ENCODE measurements around the gene TAS2R19.

The TAS2R19 gene

DNA sequence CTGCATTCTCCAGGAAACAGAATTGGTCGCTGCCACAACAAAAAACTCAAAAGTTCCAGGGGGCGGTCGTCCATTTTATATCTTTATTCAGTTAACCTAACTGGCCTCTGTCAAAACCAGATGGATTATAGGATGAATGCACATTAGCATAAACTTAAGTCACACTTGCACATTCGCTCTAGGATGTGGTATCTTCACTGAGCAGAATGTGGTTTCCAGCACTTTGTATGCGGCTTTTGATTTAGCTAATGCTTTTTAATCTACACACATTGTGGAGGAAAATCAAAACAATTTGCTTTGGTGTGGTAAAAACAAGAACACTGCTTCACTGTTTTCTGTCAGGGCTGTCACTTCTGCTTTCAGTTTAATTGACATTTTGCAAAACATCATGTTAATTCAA, 40.2 kb downstream of the TAS2R19 start:
- no peaks in the 10 kb centered on the region for H3K27me3 ChIP-seq (replicated peaks; ENCODE audit: control insufficient read depth, insufficient read depth, low read length)
- DNase-seq (ENCODE audit: extremely low read depth, insufficient read length) = peak; percentile 15
- no peak overlapping the region for H3K4me3 ChIP-seq (replicated peaks; ENCODE audit: low read depth, low read length)
- TF ChIP-seq CTCF (IDR thresholded peaks at IDR 0.05; ENCODE audit: insufficient read depth, low read length, poor library complexity, severe bottlenecking) = no peak
- no peaks in the 10 kb centered on the region for H3K36me3 ChIP-seq (ENCODE audit: control insufficient read depth, insufficient read depth, low read length)

DNA sequence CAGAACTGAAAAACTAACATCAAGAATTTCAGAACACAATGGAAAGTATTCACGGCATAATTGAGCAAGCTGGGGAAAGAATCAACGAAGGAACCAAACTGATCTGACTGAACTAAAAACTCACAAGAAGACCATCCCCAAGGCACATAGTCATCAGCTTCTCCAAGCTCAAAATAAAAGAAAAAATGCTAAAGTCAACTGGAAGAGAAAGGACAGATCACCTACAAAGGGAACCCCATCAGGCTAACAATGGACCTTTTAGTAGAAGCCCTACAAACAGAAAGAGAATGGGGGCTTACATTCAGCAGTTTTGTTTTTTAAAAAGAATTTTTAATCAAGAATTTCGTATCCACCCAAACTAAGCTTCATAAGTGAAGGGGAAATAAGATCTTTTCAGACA, 47.5 kb downstream of the TAS2R19 start:
- H3K36me3 ChIP-seq (ENCODE audit: control insufficient read depth, insufficient read depth, low read length) = no peaks in the 10 kb centered on the region; the same call in 1 of the 2 replicates
- H3K4me3 ChIP-seq (replicated peaks; ENCODE audit: low read depth, low read length) = no peak overlapping the region
- DNase-seq (ENCODE audit: extremely low read depth, insufficient read length) = no peak
- no peak for TF ChIP-seq CTCF (IDR thresholded peaks at IDR 0.05; ENCODE audit: insufficient read depth, low read length, poor library complexity, severe bottlenecking)
- no peaks in the 10 kb centered on the region for H3K27me3 ChIP-seq (replicated peaks; ENCODE audit: control insufficient read depth, insufficient read depth, low read length)
